Measurements from ENCODE around the gene PPP1R13B. TPM values are rescaled to one million over a fixed set of nuclear protein-coding genes. Genes with fewer than 3 reads are reported as not detected.

PPP1R13B gene
- total RNA-seq, 4 donors from 2014 or later = 12.7 to 25.0 (median 20.6) TPM

- TF ChIP-seq POLR2A (IDR thresholded peaks at IDR 0.05) = no peak
- no peak for TF ChIP-seq CTCF (IDR thresholded peaks at IDR 0.05)
- Histone ChIP-seq H3K36me3 (peaks cover 9 to 97% (median 37%) of the 10 kb centered on the region in 3 donors), H3K4me1 (peaks cover 31 to 86% (median 59%) of the 10 kb centered on the region in 3 donors), H3K27ac (peak overlapping the region; percentile 79 to 92 (median 88)), H3K4me3 (no peak overlapping the region), H3K27me3 (no peaks in the 10 kb centered on the region), H3K9me3 (no peaks in the 10 kb centered on the region)
- 74 to 84% methylated on average over 9 to 12 of the region's 12 CpGs for WGBS, 2 donors
- DNase-seq = no peak
- intact Hi-C loops (cut with DNase I) = no loop called here
These were observed 112.4 kb downstream of the PPP1R13B start for GRCh38 chr14:103735022-103735421.

- peak overlapping the region; percentile 31 to 92 (median 88) for H3K27ac ChIP-seq
- WGBS, 2 donors = 84 to 89% methylated on average over 15 to 17 of the region's 23 CpGs
- peaks cover 39 to 92% (median 66%) of the 10 kb centered on the region in 3 donors for H3K4me1 ChIP-seq
- no peak for DNase-seq
- H3K4me3 ChIP-seq = no peak overlapping the region
- H3K36me3 ChIP-seq = peaks cover 12 to 97% (median 36%) of the 10 kb centered on the region in 3 donors
- TF ChIP-seq CTCF (IDR thresholded peaks at IDR 0.05) (no peak), POLR2A (IDR thresholded peaks at IDR 0.05) (no peak)
- H3K27me3 ChIP-seq = no peaks in the 10 kb centered on the region
- intact Hi-C loops (cut with DNase I) = no loop called here
- no peaks in the 10 kb centered on the region for H3K9me3 ChIP-seq
These were observed 113.1 kb downstream of the PPP1R13B start for GRCh38 chr14:103734081-103734888.

GRCh38 chr14:103733651-103734050, 113.7 kb downstream of the PPP1R13B start:
- WGBS, 2 donors = 70% methylated on average over 9 to 14 of the region's 14 CpGs
- H3K4me1 ChIP-seq = peaks cover 42 to 93% (median 71%) of the 10 kb centered on the region in 3 donors
- H3K36me3 ChIP-seq = peaks cover 12 to 97% (median 32%) of the 10 kb centered on the region in 3 donors
- no peak for DNase-seq
- H3K27ac ChIP-seq = peak overlapping the region; percentile 31 to 92 (median 76)
- no peak overlapping the region for H3K4me3 ChIP-seq
- H3K9me3 ChIP-seq = no peaks in the 10 kb centered on the region
- intact Hi-C loops (cut with DNase I) = no loop called here
- no peaks in the 10 kb centered on the region for H3K27me3 ChIP-seq
- no peak for TF ChIP-seq POLR2A (IDR thresholded peaks at IDR 0.05)

- H3K4me3 ChIP-seq = no peak overlapping the region
- peaks cover 14 to 97% (median 26%) of the 10 kb centered on the region in 3 donors for H3K36me3 ChIP-seq
- TF ChIP-seq CTCF (IDR thresholded peaks at IDR 0.05) (no peak), POLR2A (IDR thresholded peaks at IDR 0.05) (no peak)
- peaks cover 42 to 98% (median 75%) of the 10 kb centered on the region in 3 donors for H3K4me1 ChIP-seq
- peak overlapping the region; percentile 31 to 92 (median 76) for H3K27ac ChIP-seq
- DNase-seq = no peak
- WGBS, 2 donors = 68 to 74% methylated on average over 7 to 9 of the region's 9 CpGs
- intact Hi-C loops (cut with DNase I) = no loop called here
- H3K9me3 ChIP-seq = no peaks in the 10 kb centered on the region
- H3K27me3 ChIP-seq = no peaks in the 10 kb centered on the region
These were observed 114.3 kb downstream of the PPP1R13B start for GRCh38 chr14:103732868-103733620.

- Histone ChIP-seq H3K27ac (peak overlapping the region; percentile 9 to 92 (median 76)), H3K4me3 (no peak overlapping the region), H3K4me1 (peaks cover 42 to 98% (median 68%) of the 10 kb centered on the region in 3 donors), H3K27me3 (no peaks in the 10 kb centered on the region), H3K36me3 (peaks cover 19 to 97% (median 24%) of the 10 kb centered on the region in 3 donors), H3K9me3 (no peaks in the 10 kb centered on the region)
- 60 to 80% methylated on average over 1 to 10 of the region's 24 CpGs for WGBS, 2 donors
- intact Hi-C loops (cut with DNase I) = no loop called here
- TF ChIP-seq CTCF (IDR thresholded peaks at IDR 0.05) = no peak
- no peak for TF ChIP-seq POLR2A (IDR thresholded peaks at IDR 0.05)
- DNase-seq = no peak
These were observed 115.2 kb downstream of the PPP1R13B start for GRCh38 chr14:103731916-103732867.

Data from esophagus squamous epithelium (tissue), 5 donors.